Trophoblast cell (in vitro differentiated cells and primary cell): ENCODE measurements around the gene VWF.
"Not testable (repeated sequence)": the region's sequence is repeated elsewhere in the genome, so short reads cannot be mapped to it uniquely, and the experiment has no call there.

Experiments
- DNase-seq, 2 donors: peaks; one replicate each; pipeline ENCODE4 v3.0.0-alpha.2; 2016
- H2AFZ ChIP-seq: 2 replicates; pipeline ENCODE4 v1.6.1; 2013; ENCODE audit warnings: low read length, moderate library complexity, mild to moderate bottlenecking; ENCODE audit not compliant: insufficient read depth, poor library complexity
- H2AK5ac ChIP-seq: 2 replicates; pipeline ENCODE4 v1.6.1; 2013; ENCODE audit warnings: mild to moderate bottlenecking, low read length
- H2BK120ac ChIP-seq: 2 replicates; pipeline ENCODE4 v1.6.1; 2013; ENCODE audit warnings: low read length, mild to moderate bottlenecking, moderate library complexity; ENCODE audit not compliant: insufficient read depth, poor library complexity
- H2BK12ac ChIP-seq: 2 replicates; pipeline ENCODE4 v1.6.1; 2013; ENCODE audit warnings: mild to moderate bottlenecking, low read length, moderate library complexity
- H2BK5ac ChIP-seq: 2 replicates; pipeline ENCODE4 v1.6.1; 2013; ENCODE audit warnings: low read length, low read depth, moderate library complexity, mild to moderate bottlenecking; ENCODE audit not compliant: poor library complexity
- H3K14ac ChIP-seq: 2 replicates; pipeline ENCODE4 v1.6.1; 2013; ENCODE audit warnings: mild to moderate bottlenecking, low read length
- H3K18ac ChIP-seq: 2 replicates; pipeline ENCODE4 v1.6.1; 2013; ENCODE audit warnings: mild to moderate bottlenecking, low read length
- H3K23ac ChIP-seq: 2 replicates; pipeline ENCODE4 v1.6.1; 2013; ENCODE audit warnings: low read length
- H3K27ac ChIP-seq: 2 replicates; pipeline ENCODE4 v1.5.1; 2013; ENCODE audit warnings: low read depth, mild to moderate bottlenecking, inconsistent platforms, low read length, moderate library complexity
- H3K27me3 ChIP-seq: 2 replicates; pipeline ENCODE4 v1.6.1; 2013; ENCODE audit warnings: inconsistent platforms, mild to moderate bottlenecking, low read length, moderate library complexity; ENCODE audit not compliant: insufficient read depth
- H3K36me3 ChIP-seq, 2 experiments: 1 replicate in 1 of 2; 2 replicates in 1 of 2; pipeline ENCODE4 v1.6.1; 2013; ENCODE audit warnings: low read length in 2 of 2, mild to moderate bottlenecking in 2 of 2, moderate library complexity in 1 of 2; ENCODE audit not compliant: insufficient read depth in 2 of 2, control insufficient read depth in 1 of 2
- H3K4ac ChIP-seq: 2 replicates; pipeline ENCODE4 v1.6.1; 2013; ENCODE audit warnings: low read depth, mild to moderate bottlenecking, low read length, moderate library complexity
- H3K4me1 ChIP-seq, 2 experiments: 1 replicate in 1 of 2; 2 replicates in 1 of 2; pipeline ENCODE4 v1.6.1; 2013; ENCODE audit warnings: low read length in 2 of 2, mild to moderate bottlenecking in 2 of 2, moderate library complexity in 1 of 2; ENCODE audit not compliant: insufficient read depth in 2 of 2, control insufficient read depth in 1 of 2
- H3K4me2 ChIP-seq: 2 replicates; pipeline ENCODE4 v1.6.1; 2013; ENCODE audit warnings: inconsistent platforms, mild to moderate bottlenecking, low read length, moderate library complexity
- H3K4me3 ChIP-seq: 2 replicates; pipeline ENCODE4 v1.5.1; 2013; ENCODE audit warnings: mild to moderate bottlenecking, low read depth, low read length, inconsistent platforms
- H3K79me1 ChIP-seq: one replicate; pipeline ENCODE4 v1.6.1; 2013; ENCODE audit warnings: low read length
- H3K79me2 ChIP-seq: 2 replicates; pipeline ENCODE4 v1.6.1; 2013; ENCODE audit warnings: low read length, mild to moderate bottlenecking; ENCODE audit not compliant: control insufficient read depth, insufficient read depth, poor library complexity
- H3K9ac ChIP-seq: 2 replicates; pipeline ENCODE4 v1.6.1; 2013; ENCODE audit warnings: mild to moderate bottlenecking, low read length
- H3K9me3 ChIP-seq: 2 replicates; pipeline ENCODE4 v1.6.1; 2013; ENCODE audit warnings: low read depth, mild to moderate bottlenecking, control low read depth, inconsistent platforms, low read length; ENCODE audit not compliant: insufficient read depth
- H4K12ac ChIP-seq: 2 replicates; pipeline ENCODE4 v1.6.1; 2013; ENCODE audit warnings: low read depth, mild to moderate bottlenecking, low read length, moderate library complexity
- H4K8ac ChIP-seq: 2 replicates; pipeline ENCODE4 v1.6.1; 2013; ENCODE audit warnings: low read depth, mild to moderate bottlenecking, low read length, moderate library complexity
- H4K91ac ChIP-seq: one replicate; pipeline ENCODE4 v1.6.1; 2013; ENCODE audit warnings: low read depth, mild to moderate bottlenecking, low read length, moderate library complexity
- WGBS: extraction: QIAGEN DNeasy Blood & Tissue Kit; methylation state at CpG from one replicate; pipeline ENCODE4 v1.1.7; 2013; ENCODE audit warnings: missing lambda C conversion rate; ENCODE audit not compliant: insufficient read length, insufficient coverage; ENCODE audit errors: extremely low coverage; 5-methylcytosine and 5-hydroxymethylcytosine counted together

VWF gene

DNA sequence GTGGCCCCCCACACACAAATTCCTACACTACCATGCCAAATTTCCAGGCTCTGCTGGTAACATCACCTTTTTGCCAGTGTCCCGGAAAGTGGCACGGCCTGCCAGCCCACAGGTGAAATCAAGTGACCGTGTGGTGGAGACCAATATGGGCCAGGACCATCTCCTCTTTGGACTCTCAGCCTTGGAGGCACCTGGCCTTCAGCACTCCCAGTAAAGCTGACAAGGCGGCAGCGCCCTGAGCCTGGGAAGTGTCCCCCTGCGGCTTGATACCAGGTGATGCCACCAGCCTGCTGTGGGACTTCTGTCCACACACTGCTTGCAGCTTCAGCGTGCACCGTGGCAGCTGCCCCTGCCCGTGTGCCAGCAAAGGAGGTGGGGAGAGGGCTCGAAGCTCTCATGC is 104.0 kb downstream of the VWF start:
- not testable (repeated sequence) for H3K14ac ChIP-seq, H3K4ac ChIP-seq, H2BK5ac ChIP-seq, H3K9me3 ChIP-seq, H3K36me3 ChIP-seq, H2AFZ ChIP-seq, H4K8ac ChIP-seq, H3K27ac ChIP-seq, H3K23ac ChIP-seq, H2BK120ac ChIP-seq, H2BK12ac ChIP-seq, H3K4me3 ChIP-seq, H3K18ac ChIP-seq, H4K12ac ChIP-seq, H3K27me3 ChIP-seq, DNase-seq, H4K91ac ChIP-seq, H3K9ac ChIP-seq, H2AK5ac ChIP-seq, H3K79me1 ChIP-seq, H3K4me2 ChIP-seq, H3K79me2 ChIP-seq
- WGBS, result no CpG with 5 or more reads among the region's 10 CpGs
- H3K4me1 ChIP-seq, result peaks cover 5 to 20% of the 10 kb centered on the region in 2 experiments

GRCh38 chr12:6019256-6019655 is 105.2 kb downstream of the VWF start:
- H2BK12ac ChIP-seq, H3K4me2 ChIP-seq, H3K9ac ChIP-seq, H3K18ac ChIP-seq, H3K36me3 ChIP-seq, H4K12ac ChIP-seq, H3K23ac ChIP-seq, H3K4me3 ChIP-seq, H3K27me3 ChIP-seq, H3K9me3 ChIP-seq, H3K79me1 ChIP-seq, H3K4ac ChIP-seq, H3K14ac ChIP-seq, H3K27ac ChIP-seq, DNase-seq, H4K8ac ChIP-seq, H2BK5ac ChIP-seq, H2BK120ac ChIP-seq, H4K91ac ChIP-seq, H2AK5ac ChIP-seq, H2AFZ ChIP-seq, H3K79me2 ChIP-seq: not testable (repeated sequence)
- H3K4me1 ChIP-seq, result peaks cover 5 to 18% of the 10 kb centered on the region in 2 experiments
- no CpG with 5 or more reads among the region's 24 CpGs for WGBS

DNA sequence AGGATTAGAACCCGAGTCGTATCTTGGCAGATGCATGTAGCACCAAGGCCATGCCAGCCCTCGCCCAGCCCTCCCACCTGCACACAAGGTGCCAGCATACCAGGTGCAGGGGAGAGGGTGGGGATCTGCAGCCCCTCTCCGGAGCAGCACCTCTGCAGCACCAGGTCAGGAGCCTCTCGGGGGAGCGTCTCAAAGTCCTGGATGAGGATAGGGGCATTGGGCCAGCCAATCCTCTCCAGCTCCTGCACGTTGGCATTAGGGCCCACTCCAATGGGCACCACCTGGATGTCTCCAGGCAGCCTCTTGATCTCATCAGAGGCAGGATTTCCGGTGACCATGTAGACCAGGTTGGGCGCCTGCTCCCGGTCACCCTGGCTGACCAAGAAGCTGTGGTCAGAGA is 106.2 kb downstream of the VWF start:
- Histone ChIP-seq H3K9ac (no peak overlapping the region), H3K9me3 (peaks cover 2% of the 10 kb centered on the region), H3K4me1 (peaks cover 2 to 11% of the 10 kb centered on the region in 2 experiments), H2AK5ac (no peak overlapping the region), H2BK120ac (no peak overlapping the region), H4K12ac (no peak overlapping the region), H3K79me2 (no peaks in the 10 kb centered on the region), H3K18ac (no peak overlapping the region), H4K91ac (no peak overlapping the region), H3K27ac (no peak overlapping the region), H3K14ac (no peak overlapping the region), H2AFZ (no peak overlapping the region), H3K23ac (no peak overlapping the region), H3K4me3 (no peak overlapping the region), H3K27me3 (no peaks in the 10 kb centered on the region), H2BK5ac (no peak overlapping the region), H3K4ac (no peak overlapping the region), H4K8ac (no peak overlapping the region), H3K4me2 (no peak overlapping the region), H3K79me1 (no peaks in the 10 kb centered on the region), H2BK12ac (no peak overlapping the region), H3K36me3 (peaks cover 1 to 2% of the 10 kb centered on the region in 2 experiments)
- no peak for DNase-seq
- no CpG with 5 or more reads among the region's 10 CpGs for WGBS

GRCh38 chr12:6016756-6017155 is 107.7 kb downstream of the VWF start:
- Histone ChIP-seq H3K9ac (no peak overlapping the region), H3K79me2 (no peaks in the 10 kb centered on the region), H4K8ac (no peak overlapping the region), H3K23ac (no peak overlapping the region), H2BK5ac (no peak overlapping the region), H3K27ac (no peak overlapping the region), H3K4me1 (peaks cover 2 to 7% of the 10 kb centered on the region in 2 experiments), H4K91ac (no peak overlapping the region), H2BK120ac (no peak overlapping the region), H3K9me3 (peaks cover 2% of the 10 kb centered on the region), H3K79me1 (no peaks in the 10 kb centered on the region), H3K4me3 (no peak overlapping the region), H4K12ac (no peak overlapping the region), H3K4ac (no peak overlapping the region), H3K4me2 (no peak overlapping the region), H3K14ac (no peak overlapping the region), H3K18ac (no peak overlapping the region), H2BK12ac (no peak overlapping the region), H3K27me3 (no peaks in the 10 kb centered on the region), H3K36me3 (peaks cover 1 to 2% of the 10 kb centered on the region in 2 experiments), H2AK5ac (no peak overlapping the region), H2AFZ (no peak overlapping the region)
- no CpG with 5 or more reads among the region's 7 CpGs for WGBS
- no peak for DNase-seq
